ENCODE measurements around the gene IFNLR1. TPM values are rescaled to one million over a fixed set of nuclear protein-coding genes. Genes with fewer than 3 reads are reported as not detected.

Gene IFNLR1
- total and polyA plus RNA-seq, 12 donors = 0.51 to 3.7 (median 2.4) TPM

DNA sequence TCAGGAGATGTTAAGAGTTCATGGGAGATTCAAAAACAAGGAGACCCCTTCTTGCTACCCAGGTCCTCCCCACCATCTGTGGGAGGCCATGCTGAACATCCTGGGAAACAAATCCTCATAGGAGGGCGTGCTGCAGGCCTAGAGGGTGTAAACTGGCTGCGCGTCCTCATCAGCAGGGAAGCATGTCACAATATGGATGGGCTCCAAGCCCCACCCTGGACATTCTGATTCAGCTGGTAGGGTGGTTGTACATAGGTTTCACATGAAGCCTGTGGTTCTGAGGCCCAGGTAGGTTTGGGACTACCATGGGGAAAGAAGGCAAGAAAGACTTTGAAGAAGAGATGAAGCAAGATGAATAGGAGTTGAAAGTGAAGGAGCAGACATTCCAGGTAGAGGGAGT, 44.6 kb upstream of the IFNLR1 start:
- Histone ChIP-seq H3K4me3 (no peak overlapping the region), H3K27me3 (peaks cover 0 to 7% (median under 1%) of the 10 kb centered on the region in 7 donors), H3K4me1 (peaks cover 0 to 3% (median 0%) of the 10 kb centered on the region in 9 donors), H3K9me3 (no peaks in the 10 kb centered on the region), H3K27ac (no peak overlapping the region), H3K36me3 (no peaks in the 10 kb centered on the region)
- WGBS, 2 donors = 89 to 95% methylated on average over 3 of the region's 3 CpGs
- intact Hi-C loops (cut with DNase I) = no loop called here
- no peak for ATAC-seq
- DNase-seq = no peak
- TF ChIP-seq CTCF (IDR thresholded peaks at IDR 0.05) = no peak

DNA sequence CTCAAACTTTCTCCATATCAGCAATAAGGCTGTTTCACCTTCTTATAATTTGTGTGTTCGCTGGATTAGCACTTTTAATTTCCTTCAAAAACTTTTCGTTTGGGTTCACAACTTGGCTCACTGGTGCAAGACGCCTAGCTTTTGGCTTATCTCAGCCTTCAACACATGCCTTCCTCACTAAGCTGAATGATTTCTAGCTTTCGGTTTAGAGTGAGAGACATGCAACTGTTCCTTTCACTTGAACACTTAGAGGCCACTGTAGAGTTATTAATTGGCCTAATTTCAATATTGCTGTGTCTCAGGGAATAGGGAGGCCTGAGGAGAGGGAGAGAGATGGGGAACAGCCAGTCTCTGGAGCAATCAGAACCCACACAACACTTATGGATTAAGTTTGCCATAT, 41.2 kb upstream of the IFNLR1 start:
- no peak overlapping the region for H3K4me3 ChIP-seq
- no peak for DNase-seq
- 64 to 69% methylated on average over 4 of the region's 4 CpGs for WGBS, 2 donors
- H3K27ac ChIP-seq = no peak overlapping the region
- ATAC-seq = no peak
- H3K9me3 ChIP-seq = no peaks in the 10 kb centered on the region
- no peaks in the 10 kb centered on the region for H3K27me3 ChIP-seq
- intact Hi-C loops (cut with DNase I) = no loop called here
- H3K36me3 ChIP-seq = no peaks in the 10 kb centered on the region
- H3K4me1 ChIP-seq = no peaks in the 10 kb centered on the region
- TF ChIP-seq CTCF (IDR thresholded peaks at IDR 0.05) = no peak

GRCh38 chr1:24226749-24227148, 39.7 kb upstream of the IFNLR1 start:
- H3K27me3 ChIP-seq = peaks cover 0 to 8% (median 3%) of the 10 kb centered on the region in 7 donors
- H3K9me3 ChIP-seq = no peaks in the 10 kb centered on the region
- ATAC-seq = no peak
- H3K36me3 ChIP-seq = no peaks in the 10 kb centered on the region
- no peak overlapping the region for H3K4me3 ChIP-seq
- no peaks in the 10 kb centered on the region for H3K4me1 ChIP-seq
- TF ChIP-seq CTCF (IDR thresholded peaks at IDR 0.05) = no peak
- DNase-seq = no peak
- intact Hi-C loops (cut with DNase I) = no loop called here
- H3K27ac ChIP-seq = no peak overlapping the region
- 85 to 97% methylated on average over 5 of the region's 5 CpGs for WGBS, 2 donors

DNA sequence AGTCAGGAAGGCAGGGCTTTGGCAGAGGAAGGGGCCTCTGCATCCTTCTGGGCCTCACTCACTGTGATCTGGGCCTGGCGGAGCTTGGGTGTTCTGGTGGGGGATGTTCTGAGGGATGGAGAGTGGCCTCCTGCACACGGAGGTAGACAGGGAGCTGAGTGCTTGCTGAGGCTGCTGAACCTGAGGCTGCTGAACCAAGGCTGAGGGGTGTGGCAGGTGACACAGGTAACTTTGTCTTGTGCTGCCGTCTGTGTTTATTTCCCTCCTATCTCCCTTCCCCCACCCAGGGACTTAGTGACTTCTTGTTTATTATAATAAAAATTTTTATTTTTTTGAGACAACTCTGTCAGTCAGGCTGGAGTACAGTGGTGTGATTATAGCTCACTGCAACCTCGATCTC, 37.7 kb upstream of the IFNLR1 start:
- DNase-seq = no peak
- no peaks in the 10 kb centered on the region for H3K36me3 ChIP-seq
- no peak overlapping the region for H3K27ac ChIP-seq
- peaks cover 0 to 21% (median 9%) of the 10 kb centered on the region in 7 donors for H3K27me3 ChIP-seq
- H3K9me3 ChIP-seq = no peaks in the 10 kb centered on the region
- WGBS, 2 donors = 84% methylated on average over 4 of the region's 4 CpGs
- no peak for ATAC-seq
- no peaks in the 10 kb centered on the region for H3K4me1 ChIP-seq
- no peak overlapping the region for H3K4me3 ChIP-seq
- no peak for TF ChIP-seq CTCF (IDR thresholded peaks at IDR 0.05)
- intact Hi-C loops (cut with DNase I) = no loop called here
